Cardiac muscle cell (in vitro differentiated cells and primary cell): ENCODE data around the gene SLC35E2B. TPM values are rescaled to one million over a fixed set of nuclear protein-coding genes. Genes with fewer than 3 reads are reported as not detected.
A peak's percentile ranks its signal among the peaks of the same experiment; 100 is the strongest.
"Not testable (repeated sequence)": the region's sequence is repeated elsewhere in the genome, so short reads cannot be mapped to it uniquely, and the experiment has no call there.

Experiments
- DNase-seq, 2 donors: peaks; one replicate each; pipeline versions ENCODE4 v3.0.0 to v3.0.0-alpha.2; 2010 to 2017; ENCODE audit warnings: low read depth in 1 of 2, low spot score in 1 of 2
- H3K27ac ChIP-seq: fragments of 200-600 bp; sonication (generic); 2 replicates; pipeline ENCODE4 v1.5.1; 2016
- H3K27me3 ChIP-seq: fragments of 200-600 bp; sonication (generic); 2 replicates; pipeline ENCODE4 v1.6.0; 2016; ENCODE audit warnings: control low read depth
- H3K36me3 ChIP-seq: fragments of 200-600 bp; sonication (generic); 2 replicates; pipeline ENCODE4 v1.5.1; 2016; ENCODE audit warnings: control low read depth
- H3K4me1 ChIP-seq: fragments of 200-600 bp; sonication (generic); 2 replicates; pipeline ENCODE4 v1.8.1; 2017; ENCODE audit warnings: low read depth, mild to moderate bottlenecking, mixed run types
- H3K4me3 ChIP-seq: fragments of 200-600 bp; sonication (generic); 2 replicates; pipeline ENCODE4 v1.5.1; 2016; ENCODE audit warnings: mild to moderate bottlenecking
- H3K9me3 ChIP-seq: fragments of 200-600 bp; sonication (generic); 2 replicates; pipeline ENCODE4 v1.5.1; 2017; ENCODE audit warnings: low read depth, mild to moderate bottlenecking, control low read depth
- CTCF ChIP-seq: IDR thresholded peaks from 2 replicates; pipeline ENCODE4 v1.5.1; 2012; ENCODE audit warnings: low read depth, mild to moderate bottlenecking, low read length
- polyA plus RNA-seq: library from polyadenylated mRNA; unstranded; fragments of >200 nt; fragmentation: Nextera tagmentation; extraction: Ambion mirVana; gene quantifications from 2 replicates; pipeline ENCODE4 v1.2.1, GENCODE V29; 2016
- total RNA-seq: library from RNA; depleted of rRNA; stranded (reverse); fragments of >200 nt; gene quantifications from 2 replicates; pipeline ENCODE4 v1.2.3, GENCODE V29; 2016

Gene SLC35E2B
- total RNA-seq (57.9 and 74.6 TPM in 2 replicates), polyA plus RNA-seq (30.7 and 44.3 TPM in 2 replicates)

GRCh38 chr1:1692714-1693647 is at the start of gene SLC35E2B:
SLC35E2B (minus strand) TSS chr1:1692795; CDS start chr1:1676699, 16,096 bp downstream.
- peak; percentile 93 to 98 for DNase-seq
- not testable (repeated sequence) for H3K27me3 ChIP-seq, H3K4me1 ChIP-seq, H3K36me3 ChIP-seq, H3K9me3 ChIP-seq
- peak within 1 kb of the TSS; percentile 79 for H3K4me3 ChIP-seq
- peak within 1 kb of the TSS; percentile 95 for H3K27ac ChIP-seq

- not testable (repeated sequence) for H3K9me3 ChIP-seq, H3K27ac ChIP-seq, H3K4me3 ChIP-seq, H3K27me3 ChIP-seq, H3K36me3 ChIP-seq, H3K4me1 ChIP-seq
- DNase-seq, result peak in 1 of 2 donors; percentile 98
Measured at GRCh38 chr1:1741013-1741412, 48.4 kb upstream of the SLC35E2B start.

- not testable (repeated sequence) for H3K27me3 ChIP-seq, H3K4me3 ChIP-seq, H3K9me3 ChIP-seq, DNase-seq, H3K27ac ChIP-seq, H3K4me1 ChIP-seq, H3K36me3 ChIP-seq
Measured at GRCh38 chr1:1738799-1739337, 46.3 kb upstream of the SLC35E2B start.

DNA sequence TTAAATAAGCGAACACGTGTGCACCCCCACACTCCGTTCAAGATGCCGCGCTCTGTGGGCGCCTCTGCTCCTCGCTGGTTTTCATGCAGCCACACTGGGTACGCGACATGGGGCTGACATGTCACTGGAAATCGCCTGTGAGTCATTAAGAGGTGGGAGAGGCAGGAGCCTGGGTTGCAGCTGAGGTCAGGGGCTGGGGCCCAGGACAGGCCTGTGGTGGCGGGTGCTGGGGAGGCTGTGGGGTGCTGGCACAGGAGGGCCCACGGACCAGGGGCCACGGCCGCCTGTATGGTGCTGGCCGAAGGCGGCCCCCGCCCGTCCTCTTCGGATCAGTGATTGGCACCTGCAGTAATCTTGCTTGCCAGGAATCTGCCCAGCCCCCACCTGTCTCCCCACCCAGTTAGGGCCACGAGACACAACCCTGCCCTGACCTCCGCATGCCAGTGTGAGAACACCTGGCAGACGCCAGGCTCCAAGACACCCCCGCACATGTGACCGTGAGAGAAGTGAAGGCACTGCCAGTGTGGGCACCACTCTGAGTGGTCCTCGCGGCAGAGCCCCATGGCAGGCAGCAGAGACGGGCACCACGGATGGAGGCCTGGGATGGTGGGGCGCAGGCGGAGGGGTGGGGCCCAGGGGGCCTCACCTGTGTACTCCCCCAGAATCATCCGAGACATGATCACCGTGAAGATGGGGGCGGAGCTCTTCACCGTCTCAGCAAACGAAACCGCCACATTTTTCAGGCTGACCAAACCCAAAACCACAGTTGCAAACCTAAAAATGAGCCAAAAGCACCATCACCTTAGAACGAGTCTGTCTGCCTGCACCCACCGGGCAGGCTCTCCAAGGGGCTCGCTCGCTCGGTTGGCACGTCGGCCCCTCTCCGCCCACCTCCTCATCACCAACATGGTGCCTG is 45.3 kb upstream of the SLC35E2B start:
- not testable (repeated sequence) for H3K27me3 ChIP-seq, H3K27ac ChIP-seq, H3K9me3 ChIP-seq, H3K4me1 ChIP-seq, DNase-seq, H3K4me3 ChIP-seq, H3K36me3 ChIP-seq

GRCh38 chr1:1732381-1732780 is 39.8 kb upstream of the SLC35E2B start:
- Histone ChIP-seq H3K36me3 (no peaks in the 10 kb centered on the region), H3K27ac (no peak overlapping the region), H3K27me3 (no peaks in the 10 kb centered on the region), H3K4me1 (no peaks in the 10 kb centered on the region), H3K4me3 (no peak overlapping the region), H3K9me3 (no peaks in the 10 kb centered on the region)
- DNase-seq, result no peak
- TF ChIP-seq CTCF, result no peak

- no peaks in the 10 kb centered on the region for H3K4me1 ChIP-seq
Measured at GRCh38 chr1:1730870-1731269, 38.3 kb upstream of the SLC35E2B start.

DNA sequence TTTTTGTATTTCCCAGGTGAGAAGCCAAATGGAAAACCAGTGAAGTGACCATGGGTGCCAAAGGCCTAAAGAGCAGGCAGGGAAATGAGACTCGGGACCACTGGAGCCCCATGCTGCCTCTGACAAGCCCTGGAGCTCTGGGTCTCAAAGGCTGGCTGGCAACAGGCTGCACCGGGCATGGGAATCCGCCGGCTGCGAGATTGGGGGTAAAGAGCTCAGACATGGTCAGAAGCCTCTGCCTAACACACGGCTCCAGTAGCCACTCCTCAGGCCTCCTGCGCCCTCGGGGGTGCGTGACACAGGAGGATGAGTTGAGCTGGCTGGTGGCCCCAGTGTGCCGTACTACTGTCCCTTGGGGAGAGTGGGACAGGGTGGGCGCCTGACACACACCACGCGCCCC is 37.6 kb upstream of the SLC35E2B start:
- not testable (repeated sequence) for H3K4me1 ChIP-seq, H3K9me3 ChIP-seq, H3K36me3 ChIP-seq, H3K27me3 ChIP-seq, H3K4me3 ChIP-seq, DNase-seq, H3K27ac ChIP-seq

More at GRCh38 chr1:1730870-1731269, 38.3 kb upstream of the SLC35E2B start:
- no peak for DNase-seq
- H3K36me3 ChIP-seq, result no peaks in the 10 kb centered on the region
- no peak overlapping the region for H3K4me3 ChIP-seq
- no peaks in the 10 kb centered on the region for H3K9me3 ChIP-seq
- no peaks in the 10 kb centered on the region for H3K27me3 ChIP-seq
- no peak overlapping the region for H3K27ac ChIP-seq
- TF ChIP-seq CTCF, result no peak

DNA sequence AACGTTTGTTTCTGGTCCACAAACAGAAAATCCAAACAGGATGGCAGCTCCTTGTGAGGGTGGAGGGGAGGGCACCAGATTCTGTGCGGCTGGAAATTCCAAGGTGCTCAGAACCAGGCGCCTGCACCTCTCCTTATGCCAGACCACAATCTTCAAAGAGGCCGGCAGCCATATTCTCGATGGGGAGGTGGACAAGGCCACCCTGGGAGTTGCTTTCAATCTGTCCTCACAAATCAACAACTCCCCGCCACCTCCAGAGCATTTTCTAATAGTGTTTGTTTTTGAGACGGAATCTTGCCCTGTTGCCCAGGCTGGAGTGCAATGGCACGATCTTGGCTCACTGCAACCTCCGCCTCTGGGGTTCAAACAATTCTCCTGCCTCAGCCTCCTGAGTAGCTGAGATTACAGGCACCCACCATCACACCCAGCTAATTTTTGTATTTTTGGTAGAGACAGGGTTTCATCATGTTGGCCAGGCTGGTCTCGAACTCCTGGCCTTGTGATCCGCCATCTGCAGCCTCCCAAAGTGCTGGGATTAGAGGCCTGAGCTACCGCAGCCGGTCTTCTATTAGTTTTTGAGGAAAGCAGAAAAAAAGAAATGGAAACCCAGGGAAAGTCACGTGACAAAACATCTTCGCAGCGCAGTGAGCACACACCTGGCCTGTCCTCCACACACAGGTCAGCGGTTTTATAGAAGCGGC is 36.7 kb upstream of the SLC35E2B start:
- not testable (repeated sequence) for H3K27ac ChIP-seq, H3K4me3 ChIP-seq, H3K4me1 ChIP-seq, DNase-seq, H3K36me3 ChIP-seq, H3K9me3 ChIP-seq, H3K27me3 ChIP-seq

GRCh38 chr1:1728308-1729005 is 35.9 kb upstream of the SLC35E2B start:
- H3K4me3 ChIP-seq, H3K9me3 ChIP-seq, H3K27ac ChIP-seq, H3K4me1 ChIP-seq, H3K27me3 ChIP-seq, H3K36me3 ChIP-seq: not testable (repeated sequence)
- DNase-seq, result peak in 1 of 2 donors; percentile 67

DNA sequence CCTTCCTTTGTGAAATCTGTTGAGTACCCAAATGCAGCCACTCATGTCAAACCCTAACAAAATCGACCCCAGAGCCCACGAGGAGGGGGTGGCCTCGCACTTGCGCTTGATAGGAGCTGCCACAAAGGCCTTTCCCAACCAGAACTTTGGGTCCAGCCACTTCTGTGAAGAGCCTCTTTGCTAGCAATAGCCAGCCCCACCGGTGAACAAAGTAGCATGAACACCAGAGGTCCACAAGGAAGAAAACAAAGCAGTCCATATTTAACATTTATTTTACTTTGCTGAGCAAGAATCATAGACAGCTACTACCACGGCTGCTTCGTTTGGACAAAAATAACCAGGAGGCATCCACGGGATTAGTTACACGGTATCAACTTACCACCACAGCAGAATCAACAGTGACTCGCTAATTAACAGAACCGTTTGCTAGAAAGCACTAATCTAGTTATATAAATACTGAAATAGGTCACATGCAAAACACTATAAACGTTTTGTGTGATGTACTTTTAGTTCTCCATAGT is 34.6 kb upstream of the SLC35E2B start:
- not testable (repeated sequence) for H3K4me1 ChIP-seq, H3K36me3 ChIP-seq, H3K4me3 ChIP-seq, H3K27me3 ChIP-seq, H3K9me3 ChIP-seq, DNase-seq, H3K27ac ChIP-seq
